Measurements from ENCODE around the gene SCT. TPM values are rescaled to one million over a fixed set of nuclear protein-coding genes. Genes with fewer than 3 reads are reported as not detected.
A peak's percentile ranks its signal among the peaks of the same experiment; 100 is the strongest.

The SCT gene
- total and polyA plus RNA-seq, 4 donors, result not detected

DNA sequence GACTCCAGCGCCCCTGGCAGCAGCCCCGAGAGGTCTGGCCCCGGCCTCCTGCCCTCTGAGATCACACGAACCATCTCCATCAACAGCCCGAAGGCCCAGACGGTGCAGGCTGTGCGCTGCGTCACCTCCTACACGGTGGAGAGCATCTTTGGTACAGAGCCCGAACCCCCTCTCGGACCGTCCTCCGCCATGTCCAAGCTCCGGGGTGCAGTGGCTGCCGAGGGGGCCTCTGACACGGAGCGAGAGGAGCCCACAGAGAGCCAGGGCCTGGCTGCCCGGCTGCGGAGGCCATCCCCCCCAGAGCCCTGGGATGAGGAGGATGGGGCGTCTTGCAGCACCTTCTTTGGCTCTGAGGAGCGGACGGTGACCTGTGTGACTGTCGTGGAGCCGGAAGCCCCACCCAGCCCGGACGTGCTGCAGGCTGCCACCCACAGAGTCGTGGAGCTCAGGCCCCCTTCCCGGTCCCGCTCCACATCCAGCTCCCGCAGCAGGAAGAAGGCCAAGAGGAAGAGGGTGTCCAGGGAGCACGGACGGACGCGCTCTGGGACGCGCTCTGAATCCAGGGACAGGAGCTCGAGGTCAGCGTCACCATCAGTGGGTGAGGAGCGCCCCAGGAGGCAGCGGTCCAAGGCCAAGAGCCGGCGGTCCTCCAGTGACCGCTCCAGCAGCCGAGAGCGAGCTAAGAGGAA lies 18.9 kb downstream of the SCT start:
- H3K36me3 ChIP-seq (ENCODE audit: control insufficient read depth in 4 of 4, insufficient read depth in 4 of 4, low read length in 4 of 4), result peaks cover 20 to 88% (median 41%) of the 10 kb centered on the region in 4 donors
- no peaks in the 10 kb centered on the region for H3K4me1 ChIP-seq (ENCODE audit: control insufficient read depth in 5 of 5, insufficient read depth in 5 of 5, low read length in 5 of 5)
- H3K4me3 ChIP-seq, result no peak overlapping the region
- TF ChIP-seq, protein P1, sequence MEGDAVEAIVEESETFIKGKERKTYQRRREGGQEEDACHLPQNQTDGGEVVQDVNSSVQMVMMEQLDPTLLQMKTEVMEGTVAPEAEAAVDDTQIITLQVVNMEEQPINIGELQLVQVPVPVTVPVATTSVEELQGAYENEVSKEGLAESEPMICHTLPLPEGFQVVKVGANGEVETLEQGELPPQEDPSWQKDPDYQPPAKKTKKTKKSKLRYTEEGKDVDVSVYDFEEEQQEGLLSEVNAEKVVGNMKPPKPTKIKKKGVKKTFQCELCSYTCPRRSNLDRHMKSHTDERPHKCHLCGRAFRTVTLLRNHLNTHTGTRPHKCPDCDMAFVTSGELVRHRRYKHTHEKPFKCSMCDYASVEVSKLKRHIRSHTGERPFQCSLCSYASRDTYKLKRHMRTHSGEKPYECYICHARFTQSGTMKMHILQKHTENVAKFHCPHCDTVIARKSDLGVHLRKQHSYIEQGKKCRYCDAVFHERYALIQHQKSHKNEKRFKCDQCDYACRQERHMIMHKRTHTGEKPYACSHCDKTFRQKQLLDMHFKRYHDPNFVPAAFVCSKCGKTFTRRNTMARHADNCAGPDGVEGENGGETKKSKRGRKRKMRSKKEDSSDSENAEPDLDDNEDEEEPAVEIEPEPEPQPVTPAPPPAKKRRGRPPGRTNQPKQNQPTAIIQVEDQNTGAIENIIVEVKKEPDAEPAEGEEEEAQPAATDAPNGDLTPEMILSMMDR (IDR thresholded peaks at IDR 0.05; ENCODE audit: control extremely low read depth, extremely low read depth), result no peak
- WGBS, 2 donors, result 94% methylated on average over 45 of the region's 45 CpGs
- no peak for ATAC-seq (ENCODE audit: insufficient read depth, low FRiP score)
- H3K9ac ChIP-seq (ENCODE audit: insufficient read depth in 1 of 2, low read length in 2 of 2), result no peak overlapping the region
- no peaks in the 10 kb centered on the region for H3K27me3 ChIP-seq (ENCODE audit: control insufficient read depth in 3 of 3, insufficient read depth in 3 of 3, low read length in 2 of 3)
- no peaks in the 10 kb centered on the region for H3K9me3 ChIP-seq (ENCODE audit: control insufficient read depth in 4 of 4, insufficient read depth in 3 of 4, low read length in 3 of 4)
- no peak overlapping the region for H3K27ac ChIP-seq (ENCODE audit: low read depth in 1 of 2, low read length in 1 of 2)
- DNase-seq, result no peak

DNA sequence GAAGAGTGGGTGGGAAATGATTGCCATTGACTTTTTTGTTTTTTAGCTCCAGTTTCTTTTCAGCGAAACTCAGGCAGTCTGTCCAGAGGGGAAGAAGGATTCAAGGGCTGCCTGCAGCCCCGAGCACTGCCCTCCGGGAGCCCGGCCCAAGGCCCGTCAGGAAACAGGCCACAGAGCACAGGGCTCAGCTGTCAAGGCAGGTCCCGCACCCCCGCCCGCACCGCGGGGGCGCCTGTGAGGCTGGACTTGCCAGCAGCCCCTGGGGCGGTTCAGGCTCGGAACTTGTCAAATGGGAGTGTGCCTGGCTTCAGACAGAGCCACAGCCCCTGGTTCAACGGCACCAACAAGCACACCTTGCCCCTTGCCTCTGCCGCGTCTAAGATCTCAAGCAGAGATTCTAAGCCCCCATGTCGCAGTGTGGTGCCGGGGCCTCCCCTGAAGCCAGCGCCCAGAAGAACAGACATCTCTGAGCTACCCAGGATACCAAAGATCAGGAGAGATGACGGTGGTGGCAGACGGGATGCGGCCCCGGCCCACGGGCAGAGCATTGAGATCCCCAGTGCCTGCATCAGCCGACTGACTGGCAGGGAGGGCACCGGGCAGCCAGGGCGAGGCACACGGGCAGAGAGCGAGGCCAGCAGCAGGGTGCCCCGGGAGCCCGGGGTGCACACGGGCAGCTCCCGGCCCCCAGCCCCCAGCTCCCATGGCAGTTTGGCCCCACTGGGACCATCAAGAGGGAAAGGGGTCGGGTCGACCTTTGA lies 19.8 kb downstream of the SCT start:
- DNase-seq, result no peak
- no peaks in the 10 kb centered on the region for H3K9me3 ChIP-seq (ENCODE audit: control insufficient read depth in 4 of 4, insufficient read depth in 3 of 4, low read length in 3 of 4)
- WGBS, 2 donors, result 95% methylated on average over 35 of the region's 35 CpGs
- TF ChIP-seq, protein P1 (IDR thresholded peaks at IDR 0.05; ENCODE audit: control extremely low read depth, extremely low read depth), result no peak
- no peak overlapping the region for H3K4me3 ChIP-seq
- no peak for ATAC-seq (ENCODE audit: insufficient read depth, low FRiP score)
- H3K27me3 ChIP-seq (ENCODE audit: control insufficient read depth in 3 of 3, insufficient read depth in 3 of 3, low read length in 2 of 3), result no peaks in the 10 kb centered on the region
- no peaks in the 10 kb centered on the region for H3K4me1 ChIP-seq (ENCODE audit: control insufficient read depth in 5 of 5, insufficient read depth in 5 of 5, low read length in 5 of 5)
- H3K36me3 ChIP-seq (ENCODE audit: control insufficient read depth in 4 of 4, insufficient read depth in 4 of 4, low read length in 4 of 4), result peaks cover 20 to 86% (median 40%) of the 10 kb centered on the region in 4 donors
- no peak overlapping the region for H3K27ac ChIP-seq (ENCODE audit: low read depth in 1 of 2, low read length in 1 of 2)
- no peak overlapping the region for H3K9ac ChIP-seq (ENCODE audit: insufficient read depth in 1 of 2, low read length in 2 of 2)

DNA sequence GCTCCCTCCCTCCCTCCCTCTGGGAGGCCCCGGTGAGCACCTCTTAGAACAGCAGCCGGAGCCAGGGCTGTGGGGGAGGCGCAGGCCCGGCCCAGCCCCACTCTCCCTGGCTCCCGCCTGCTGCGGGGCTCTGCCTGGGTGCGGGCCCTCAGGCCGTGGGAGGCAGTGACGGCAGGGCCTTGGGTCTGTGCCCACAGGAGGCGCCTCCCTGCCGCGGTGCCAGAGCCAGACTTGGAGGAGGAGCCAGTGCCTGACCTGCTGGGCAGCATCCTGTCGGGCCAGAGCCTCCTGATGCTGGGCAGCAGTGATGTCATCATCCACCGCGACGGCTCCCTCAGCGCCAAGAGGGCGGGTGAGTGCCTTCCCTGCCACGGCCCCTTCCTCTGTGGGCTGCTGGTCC lies 20.7 kb downstream of the SCT start:
- DNase-seq, result no peak
- peak; percentile 13 for ATAC-seq (ENCODE audit: insufficient read depth, low FRiP score)
- Histone ChIP-seq H3K27ac (ENCODE audit: low read depth in 1 of 2, low read length in 1 of 2) (peak overlapping the region in 1 of 2 donors; percentile 34), H3K4me3 (no peak overlapping the region), H3K9me3 (ENCODE audit: control insufficient read depth in 4 of 4, insufficient read depth in 3 of 4, low read length in 3 of 4) (no peaks in the 10 kb centered on the region), H3K4me1 (ENCODE audit: control insufficient read depth in 5 of 5, insufficient read depth in 5 of 5, low read length in 5 of 5) (no peaks in the 10 kb centered on the region), H3K36me3 (ENCODE audit: control insufficient read depth in 4 of 4, insufficient read depth in 4 of 4, low read length in 4 of 4) (peaks cover 21 to 88% (median 41%) of the 10 kb centered on the region in 4 donors), H3K27me3 (ENCODE audit: control insufficient read depth in 3 of 3, insufficient read depth in 3 of 3, low read length in 2 of 3) (no peaks in the 10 kb centered on the region), H3K9ac (ENCODE audit: insufficient read depth in 1 of 2, low read length in 2 of 2) (no peak overlapping the region)
- TF ChIP-seq, protein P1 (IDR thresholded peaks at IDR 0.05; ENCODE audit: control extremely low read depth, extremely low read depth), result no peak
- 74 to 84% methylated on average over 15 to 19 of the region's 19 CpGs for WGBS, 2 donors
